Stimulated activated CD4-positive, alpha-beta T cell treated with anti-CD3 and anti-CD28 coated beads, TNF-alpha, amount 100 ng/mL, for 1 hour (primary cell): Measurements from ENCODE around the gene TYR.
"Not testable (repeated sequence)": the region's sequence is repeated elsewhere in the genome, so short reads cannot be mapped to it uniquely, and the experiment has no call there.

Experiments used
- DNase-seq, 3 donors: peaks; one replicate each; pipeline ENCODE4 v3.0.0-alpha.2; 2020; ENCODE audit warnings: low read depth in 3 of 3, low spot score in 1 of 3

TYR gene

GRCh38 chr11:89342880-89343572 lies 165.4 kb downstream of the TYR start:
- not testable (repeated sequence) for DNase-seq
